Cardiac fibroblast (primary cell): ENCODE results near the gene LPCAT3.
A peak's percentile ranks its signal among the peaks of the same experiment; 100 is the strongest.

ENCODE experiments used
- DNase-seq, 2 donors: peaks; one replicate each; pipeline versions ENCODE4 v3.0.0 to v3.0.0-alpha.2; 2010; ENCODE audit warnings: low read depth in 2 of 2
- H3K4me3 ChIP-seq, 2 donors: replicated peaks in 1 of 2; 1 replicate in 1 of 2; 2 replicates in 1 of 2; pipeline ENCODE4 v1.5.1; 2011; ENCODE audit warnings: low read depth in 2 of 2, low read length in 2 of 2, mild to moderate bottlenecking in 2 of 2, moderate library complexity in 1 of 2
- CTCF ChIP-seq: IDR thresholded peaks from one replicate; pipeline ENCODE4 v1.5.1; 2011; ENCODE audit warnings: low read depth, mild to moderate bottlenecking, low read length, inconsistent platforms

LPCAT3 gene

GRCh38 chr12:6956021-6956727 lies 62.1 kb downstream of the LPCAT3 start:
- no peak for TF ChIP-seq CTCF
- no peak for DNase-seq
- no peak overlapping the region for H3K4me3 ChIP-seq

GRCh38 chr12:6955108-6956020 lies 62.9 kb downstream of the LPCAT3 start:
- no peak for DNase-seq
- no peak overlapping the region for H3K4me3 ChIP-seq
- TF ChIP-seq CTCF = no peak

GRCh38 chr12:6954316-6955107 lies 63.8 kb downstream of the LPCAT3 start:
- no peak overlapping the region for H3K4me3 ChIP-seq
- no peak for DNase-seq
- TF ChIP-seq CTCF = no peak

- no peak overlapping the region for H3K4me3 ChIP-seq
- TF ChIP-seq CTCF = no peak
- peak; percentile 47 to 68 for DNase-seq
Measured at GRCh38 chr12:6953442-6954315, 64.6 kb downstream of the LPCAT3 start.

GRCh38 chr12:6952863-6953441 lies 65.3 kb downstream of the LPCAT3 start:
- DNase-seq = no peak
- no peak overlapping the region for H3K4me3 ChIP-seq
- no peak for TF ChIP-seq CTCF
